H9 (cell line): ENCODE measurements around the gene ACR. TPM values are rescaled to one million over a fixed set of nuclear protein-coding genes. Genes with fewer than 3 reads are reported as not detected.

Source experiments
- DNase-seq: peaks from one replicate; pipeline ENCODE4 v3.0.0-alpha.2; 2017
- H2AFZ ChIP-seq: one replicate; pipeline ENCODE4 v1.6.1; 2013; ENCODE audit warnings: mild to moderate bottlenecking, low read length, control low read depth, moderate library complexity
- H2AK5ac ChIP-seq: 2 replicates; pipeline ENCODE4 v1.6.1; 2013; ENCODE audit warnings: low read length, control low read depth, mixed read lengths; ENCODE audit not compliant: insufficient read length
- H2BK120ac ChIP-seq: one replicate; pipeline ENCODE4 v1.6.1; 2013; ENCODE audit warnings: low read depth, mild to moderate bottlenecking, low read length, control low read depth, inconsistent platforms; ENCODE audit not compliant: poor library complexity, severe bottlenecking
- H2BK12ac ChIP-seq: 2 replicates; pipeline ENCODE4 v1.6.1; 2013; ENCODE audit warnings: low read length, control low read depth, mixed read lengths, low read depth; ENCODE audit not compliant: insufficient read length
- H2BK15ac ChIP-seq: 2 replicates; pipeline ENCODE4 v1.6.1; 2013; ENCODE audit warnings: low read depth, low read length, control low read depth
- H2BK20ac ChIP-seq: one replicate; pipeline ENCODE4 v1.6.1; 2013; ENCODE audit warnings: low read depth, mild to moderate bottlenecking, low read length, control low read depth, inconsistent platforms; ENCODE audit not compliant: poor library complexity, severe bottlenecking
- H2BK5ac ChIP-seq: 2 replicates; pipeline ENCODE4 v1.6.1; 2013; ENCODE audit warnings: low read length, control low read depth, mixed read lengths; ENCODE audit not compliant: insufficient read length
- H3K14ac ChIP-seq: 2 replicates; pipeline ENCODE4 v1.6.1; 2013; ENCODE audit warnings: low read length, control low read depth; ENCODE audit not compliant: insufficient read depth
- H3K18ac ChIP-seq: 2 replicates; pipeline ENCODE4 v1.6.1; 2013; ENCODE audit warnings: low read depth, mild to moderate bottlenecking, mixed read lengths, low read length, control low read depth; ENCODE audit not compliant: insufficient read length
- H3K23ac ChIP-seq: 2 replicates; pipeline ENCODE4 v1.6.1; 2013; ENCODE audit warnings: low read length, control low read depth, mixed read lengths, low read depth; ENCODE audit not compliant: insufficient read length
- H3K23me2 ChIP-seq: 2 replicates; pipeline ENCODE4 v1.6.1; 2013; ENCODE audit warnings: low read depth, mild to moderate bottlenecking, mixed read lengths, low read length, control low read depth; ENCODE audit not compliant: insufficient read length, poor library complexity, severe bottlenecking
- H3K27ac ChIP-seq: 2 replicates; pipeline ENCODE4 v1.5.1; 2013; ENCODE audit warnings: low read length, control low read depth, mixed read lengths, low read depth; ENCODE audit not compliant: insufficient read length
- H3K27me3 ChIP-seq: 2 replicates; pipeline ENCODE4 v1.6.1; 2013; ENCODE audit warnings: low read length, control low read depth, inconsistent platforms; ENCODE audit not compliant: insufficient read depth
- H3K4ac ChIP-seq: 2 replicates; pipeline ENCODE4 v1.6.1; 2013; ENCODE audit warnings: low read depth, mild to moderate bottlenecking, control low read depth, inconsistent platforms, low read length, moderate library complexity
- H3K4me1 ChIP-seq: 2 replicates; pipeline ENCODE4 v1.6.1; 2013; ENCODE audit warnings: low read length, control low read depth, inconsistent platforms; ENCODE audit not compliant: insufficient read depth
- H3K4me2 ChIP-seq: 2 replicates; pipeline ENCODE4 v1.6.1; 2013; ENCODE audit warnings: low read length, control low read depth, mixed read lengths; ENCODE audit not compliant: insufficient read length, insufficient read depth
- H3K56ac ChIP-seq: 2 replicates; pipeline ENCODE4 v1.6.1; 2013; ENCODE audit warnings: low read depth, mild to moderate bottlenecking, mixed read lengths, low read length, control low read depth; ENCODE audit not compliant: insufficient read length
- H3K79me1 ChIP-seq: 2 replicates; pipeline ENCODE4 v1.6.1; 2013; ENCODE audit warnings: low read depth, mild to moderate bottlenecking, moderate library complexity, low read length, control low read depth, inconsistent platforms; ENCODE audit not compliant: insufficient read depth, poor library complexity, severe bottlenecking
- H3K79me2 ChIP-seq: 2 replicates; pipeline ENCODE4 v1.6.1; 2013; ENCODE audit warnings: low read length, control low read depth, inconsistent platforms; ENCODE audit not compliant: insufficient read depth
- H3K9ac ChIP-seq: 2 replicates; pipeline ENCODE4 v1.6.1; 2013; ENCODE audit warnings: low read length, control low read depth, mixed read lengths; ENCODE audit not compliant: insufficient read length; ENCODE audit errors: extremely low read depth
- H3K9me3 ChIP-seq: one replicate; pipeline ENCODE4 v1.6.1; 2013; ENCODE audit warnings: low read depth, low read length, inconsistent platforms; ENCODE audit not compliant: control insufficient read depth
- H3T11ph ChIP-seq: one replicate; pipeline ENCODE4 v1.6.1; 2013; ENCODE audit warnings: mild to moderate bottlenecking, low read length, control low read depth, inconsistent platforms
- H4K20me1 ChIP-seq: one replicate; pipeline ENCODE4 v1.6.1; 2013; ENCODE audit not compliant: control insufficient read depth, insufficient read length, insufficient read depth
- H4K5ac ChIP-seq: 2 replicates; pipeline ENCODE4 v1.6.1; 2013; ENCODE audit warnings: low read depth, mild to moderate bottlenecking, mixed read lengths, low read length, control low read depth; ENCODE audit not compliant: insufficient read length
- H4K8ac ChIP-seq: replicated peaks from 2 replicates; pipeline ENCODE4 v1.6.1; 2013; ENCODE audit warnings: low read length, control low read depth, mixed read lengths, low read depth; ENCODE audit not compliant: insufficient read length
- H4K91ac ChIP-seq: 2 replicates; pipeline ENCODE4 v1.6.1; 2013; ENCODE audit warnings: low read depth, mild to moderate bottlenecking, moderate library complexity, mixed read lengths, low read length, control low read depth; ENCODE audit not compliant: insufficient read length
- H3K27ac Mint-ChIP-seq, 3 experiments: 2 replicates in 2 of 3; 3 replicates in 1 of 3; pipeline ENCODE4 v1.8.0; 2020 to 2021; ENCODE audit warnings: mixed read lengths in 3 of 3, mild to moderate bottlenecking in 1 of 3, moderate library complexity in 1 of 3
- H3K27me3 Mint-ChIP-seq: 2 replicates; pipeline ENCODE4 v1.8.0; 2021; ENCODE audit warnings: low read depth, mild to moderate bottlenecking, moderate library complexity, mixed read lengths
- H3K36me3 Mint-ChIP-seq, 3 experiments: 2 replicates in 2 of 3; 3 replicates in 1 of 3; pipeline ENCODE4 v1.8.0; 2020 to 2021; ENCODE audit warnings: low read depth in 3 of 3, mixed read lengths in 3 of 3; ENCODE audit not compliant: insufficient read depth in 1 of 3
- H3K4me1 Mint-ChIP-seq, 2 experiments: 2 replicates each; pipeline ENCODE4 v1.8.0; 2020; ENCODE audit warnings: mixed read lengths in 2 of 2
- H3K4me3 Mint-ChIP-seq, 2 experiments: 2 replicates in 1 of 2; 3 replicates in 1 of 2; pipeline ENCODE4 v1.8.0; 2020 to 2021; ENCODE audit warnings: mild to moderate bottlenecking in 2 of 2, mixed read lengths in 2 of 2, moderate library complexity in 1 of 2
- H3K9me3 Mint-ChIP-seq, 2 experiments: 2 replicates in 1 of 2; 3 replicates in 1 of 2; pipeline ENCODE4 v1.8.0; 2020; ENCODE audit warnings: mild to moderate bottlenecking in 2 of 2, mixed read lengths in 2 of 2, moderate library complexity in 1 of 2
- WGBS: extraction: QIAGEN DNeasy Blood & Tissue Kit; methylation state at CpG from one replicate; pipeline ENCODE4 v1.1.7; 2013; ENCODE audit warnings: missing lambda C conversion rate, low lambda C conversion rate, mixed read lengths; ENCODE audit not compliant: insufficient read length; ENCODE audit errors: extremely low coverage; 5-methylcytosine and 5-hydroxymethylcytosine counted together
- total RNA-seq: library from RNA; stranded (reverse); gene quantifications from 2 replicates; pipeline ENCODE4 v1.2.1, GENCODE V29; 2021
- TF ChIP-seq, protein P1 (sequence below): fragments of 200-600 bp; sonication (generic); conservative IDR thresholded peaks from 3 replicates; pipeline ENCODE4 v1.8.0; 2021; ENCODE audit warnings: antibody characterized with exemption, mild to moderate bottlenecking

The ACR gene
- total RNA-seq, 1 experiment from 2014 or later, result 0.35 TPM

GRCh38 chr22:50714150-50714549 lies 23.9 kb upstream of the ACR start:
- no peak overlapping the region for H3T11ph ChIP-seq
- H2BK120ac ChIP-seq, result no peak overlapping the region
- H2AFZ ChIP-seq, result no peak overlapping the region
- no peak overlapping the region for H3K14ac ChIP-seq
- no peak overlapping the region for H2BK12ac ChIP-seq
- no peaks in the 10 kb centered on the region for H3K79me1 ChIP-seq
- H3K27me3 ChIP-seq, result peaks cover 11% of the 10 kb centered on the region; the same call in 1 of the 2 replicates
- no peak overlapping the region for H3K27ac ChIP-seq
- H3K9ac ChIP-seq, result no peak overlapping the region
- H3K36me3 Mint-ChIP-seq, result peaks cover 0 to 4% (median 4%) of the 10 kb centered on the region in 3 experiments; a peak in 3 of 7 replicates
- no peak overlapping the region for H4K8ac ChIP-seq
- H4K20me1 ChIP-seq, result no peaks in the 10 kb centered on the region
- no peaks in the 10 kb centered on the region for H3K4me1 Mint-ChIP-seq
- H3K4me1 ChIP-seq, result no peaks in the 10 kb centered on the region
- peaks cover 36% of the 10 kb centered on the region for H3K27me3 Mint-ChIP-seq
- no peak overlapping the region for H2BK5ac ChIP-seq
- no peak overlapping the region for H3K4me3 Mint-ChIP-seq
- H3K23ac ChIP-seq, result no peak overlapping the region
- no peak overlapping the region for H2BK15ac ChIP-seq
- H3K18ac ChIP-seq, result no peak overlapping the region
- H2BK20ac ChIP-seq, result no peak overlapping the region
- H3K4ac ChIP-seq, result no peak overlapping the region
- no peak overlapping the region for H4K5ac ChIP-seq
- TF ChIP-seq, protein P1, sequence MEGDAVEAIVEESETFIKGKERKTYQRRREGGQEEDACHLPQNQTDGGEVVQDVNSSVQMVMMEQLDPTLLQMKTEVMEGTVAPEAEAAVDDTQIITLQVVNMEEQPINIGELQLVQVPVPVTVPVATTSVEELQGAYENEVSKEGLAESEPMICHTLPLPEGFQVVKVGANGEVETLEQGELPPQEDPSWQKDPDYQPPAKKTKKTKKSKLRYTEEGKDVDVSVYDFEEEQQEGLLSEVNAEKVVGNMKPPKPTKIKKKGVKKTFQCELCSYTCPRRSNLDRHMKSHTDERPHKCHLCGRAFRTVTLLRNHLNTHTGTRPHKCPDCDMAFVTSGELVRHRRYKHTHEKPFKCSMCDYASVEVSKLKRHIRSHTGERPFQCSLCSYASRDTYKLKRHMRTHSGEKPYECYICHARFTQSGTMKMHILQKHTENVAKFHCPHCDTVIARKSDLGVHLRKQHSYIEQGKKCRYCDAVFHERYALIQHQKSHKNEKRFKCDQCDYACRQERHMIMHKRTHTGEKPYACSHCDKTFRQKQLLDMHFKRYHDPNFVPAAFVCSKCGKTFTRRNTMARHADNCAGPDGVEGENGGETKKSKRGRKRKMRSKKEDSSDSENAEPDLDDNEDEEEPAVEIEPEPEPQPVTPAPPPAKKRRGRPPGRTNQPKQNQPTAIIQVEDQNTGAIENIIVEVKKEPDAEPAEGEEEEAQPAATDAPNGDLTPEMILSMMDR, result no peak
- H3K9me3 ChIP-seq, result no peaks in the 10 kb centered on the region
- no peaks in the 10 kb centered on the region for H3K23me2 ChIP-seq
- H3K27ac Mint-ChIP-seq, result no peak overlapping the region
- no peak for DNase-seq
- H3K56ac ChIP-seq, result no peak overlapping the region
- no peaks in the 10 kb centered on the region for H3K79me2 ChIP-seq
- no peak overlapping the region for H4K91ac ChIP-seq
- no peak overlapping the region for H2AK5ac ChIP-seq
- no CpG with 5 or more reads among the region's 7 CpGs for WGBS
- H3K9me3 Mint-ChIP-seq, result no peaks in the 10 kb centered on the region; a peak in 1 of 5 replicates
- no peak overlapping the region for H3K4me2 ChIP-seq
